Upper lobe of right lung (tissue), 1 donor: Measurements from ENCODE around the gene SCN1B. TPM values are rescaled to one million over a fixed set of nuclear protein-coding genes. Genes with fewer than 3 reads are reported as not detected.

Experiments used
- ATAC-seq: fragments of 200-7000 bp; cut with Tn5 transposase; one replicate; pipeline ENCODE4 v1.9.1; 2020; ENCODE audit warnings: mild to moderate bottlenecking, moderate library complexity
- DNase-seq: peaks from one replicate; pipeline ENCODE4 v3.0.0-alpha.2; 2020
- H3K27ac ChIP-seq: fragments of 200-600 bp; one replicate; pipeline ENCODE4 v1.8.0; 2022
- H3K27me3 ChIP-seq: fragments of 200-600 bp; one replicate; pipeline ENCODE4 v1.8.0; 2022; ENCODE audit warnings: mild to moderate bottlenecking
- H3K36me3 ChIP-seq: fragments of 200-600 bp; one replicate; pipeline ENCODE4 v1.8.0; 2022
- H3K4me1 ChIP-seq: fragments of 200-600 bp; one replicate; pipeline ENCODE4 v1.8.0; 2022
- H3K4me3 ChIP-seq: fragments of 200-600 bp; one replicate; pipeline ENCODE4 v1.8.0; 2022; ENCODE audit warnings: mild to moderate bottlenecking
- H3K9me3 ChIP-seq: fragments of 200-600 bp; one replicate; pipeline ENCODE4 v1.8.0; 2022
- intact Hi-C: fragments of 100-400 bp; cut with DNase I; formaldehyde crosslinking; loops from one replicate; pipeline ENCODE4 v1.11.0; 2022
- total RNA-seq: library from RNA; stranded (reverse); fragmentation: NEBNext Ultra II Directional; extraction: Animal tissue kit (Norgen Biotek cat#: 25700); gene quantifications from one replicate; pipeline ENCODE4 v1.2.1, GENCODE V29; 2021
- TF ChIP-seq, protein P1 (sequence below): fragments of 200-600 bp; IDR thresholded peaks from one replicate; pipeline ENCODE4 v1.8.0; 2022; ENCODE audit warnings: antibody characterized with exemption
- donor health status: DM: no; HTN: yes; CAD: no; lungs with severe emphysema.

SCN1B gene
- total RNA-seq, 1 donor from 2014 or later, result 8.7 TPM

- DNase-seq (peak; percentile 93), ATAC-seq (peak; percentile 93)
- Histone ChIP-seq H3K27ac (no peak overlapping the region), H3K9me3 (no peaks in the 10 kb centered on the region), H3K4me1 (peaks cover 4% of the 10 kb centered on the region), H3K4me3 (no peak overlapping the region), H3K36me3 (no peaks in the 10 kb centered on the region), H3K27me3 (peaks cover 4% of the 10 kb centered on the region)
- TF ChIP-seq, protein P1, sequence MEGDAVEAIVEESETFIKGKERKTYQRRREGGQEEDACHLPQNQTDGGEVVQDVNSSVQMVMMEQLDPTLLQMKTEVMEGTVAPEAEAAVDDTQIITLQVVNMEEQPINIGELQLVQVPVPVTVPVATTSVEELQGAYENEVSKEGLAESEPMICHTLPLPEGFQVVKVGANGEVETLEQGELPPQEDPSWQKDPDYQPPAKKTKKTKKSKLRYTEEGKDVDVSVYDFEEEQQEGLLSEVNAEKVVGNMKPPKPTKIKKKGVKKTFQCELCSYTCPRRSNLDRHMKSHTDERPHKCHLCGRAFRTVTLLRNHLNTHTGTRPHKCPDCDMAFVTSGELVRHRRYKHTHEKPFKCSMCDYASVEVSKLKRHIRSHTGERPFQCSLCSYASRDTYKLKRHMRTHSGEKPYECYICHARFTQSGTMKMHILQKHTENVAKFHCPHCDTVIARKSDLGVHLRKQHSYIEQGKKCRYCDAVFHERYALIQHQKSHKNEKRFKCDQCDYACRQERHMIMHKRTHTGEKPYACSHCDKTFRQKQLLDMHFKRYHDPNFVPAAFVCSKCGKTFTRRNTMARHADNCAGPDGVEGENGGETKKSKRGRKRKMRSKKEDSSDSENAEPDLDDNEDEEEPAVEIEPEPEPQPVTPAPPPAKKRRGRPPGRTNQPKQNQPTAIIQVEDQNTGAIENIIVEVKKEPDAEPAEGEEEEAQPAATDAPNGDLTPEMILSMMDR, result peak; percentile 91
- intact Hi-C loops, result no loop called here
These were observed 36.7 kb downstream of the SCN1B start for GRCh38 chr19:35066691-35067563.

- H3K36me3 ChIP-seq, result no peaks in the 10 kb centered on the region
- no peak overlapping the region for H3K27ac ChIP-seq
- no peak for ATAC-seq
- TF ChIP-seq, protein P1, result no peak
- no peaks in the 10 kb centered on the region for H3K9me3 ChIP-seq
- H3K27me3 ChIP-seq, result peaks cover 4% of the 10 kb centered on the region
- DNase-seq, result no peak
- no peak overlapping the region for H3K4me3 ChIP-seq
- intact Hi-C loops, result no loop called here
- H3K4me1 ChIP-seq, result peaks cover 4% of the 10 kb centered on the region
These were observed 38.8 kb downstream of the SCN1B start for GRCh38 chr19:35068941-35069634.

GRCh38 chr19:35069696-35070095, 39.4 kb downstream of the SCN1B start:
- peaks cover 4% of the 10 kb centered on the region for H3K27me3 ChIP-seq
- H3K4me3 ChIP-seq, result no peak overlapping the region
- TF ChIP-seq, protein P1, result no peak
- intact Hi-C loops, result no loop called here
- ATAC-seq (no peak), DNase-seq (no peak)
- peaks cover 4% of the 10 kb centered on the region for H3K4me1 ChIP-seq
- no peak overlapping the region for H3K27ac ChIP-seq
- no peaks in the 10 kb centered on the region for H3K36me3 ChIP-seq
- no peaks in the 10 kb centered on the region for H3K9me3 ChIP-seq

DNA sequence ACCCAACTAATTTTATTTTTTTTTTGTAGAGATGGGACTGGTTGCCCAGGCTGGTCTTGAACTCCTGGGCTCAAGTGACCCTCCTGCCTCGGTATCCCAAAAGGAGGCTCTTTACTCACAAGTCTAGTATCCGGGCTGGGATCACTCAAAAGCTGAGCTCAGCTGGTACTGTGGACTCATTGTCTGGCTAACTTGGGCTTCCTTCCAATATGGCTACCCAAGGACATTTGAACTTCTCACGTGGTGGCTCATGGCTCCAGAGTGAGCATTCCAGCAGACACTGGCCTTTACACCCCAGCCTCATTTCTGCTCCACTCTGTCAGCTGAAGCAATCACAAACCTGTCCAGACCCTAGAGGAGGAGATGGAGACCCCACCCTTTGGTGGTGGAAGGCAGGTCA, 40.2 kb downstream of the SCN1B start:
- TF ChIP-seq, protein P1, result no peak
- no peak for DNase-seq

GRCh38 chr19:35073516-35073915, 43.2 kb downstream of the SCN1B start:
- intact Hi-C loops, result no loop called here

More for the DNA sequence above, 40.2 kb downstream of the SCN1B start:
- Histone ChIP-seq H3K27ac (no peak overlapping the region), H3K4me1 (peaks cover 4% of the 10 kb centered on the region), H3K4me3 (no peak overlapping the region), H3K27me3 (peaks cover 4% of the 10 kb centered on the region), H3K36me3 (no peaks in the 10 kb centered on the region), H3K9me3 (no peaks in the 10 kb centered on the region)
- ATAC-seq, result no peak
- intact Hi-C loops, result no loop called here

More at GRCh38 chr19:35073516-35073915, 43.2 kb downstream of the SCN1B start:
- TF ChIP-seq, protein P1, result no peak
- no peaks in the 10 kb centered on the region for H3K4me1 ChIP-seq
- H3K27ac ChIP-seq, result no peak overlapping the region
- H3K36me3 ChIP-seq, result no peaks in the 10 kb centered on the region
- DNase-seq (no peak), ATAC-seq (no peak)
- H3K9me3 ChIP-seq, result no peaks in the 10 kb centered on the region
- H3K4me3 ChIP-seq, result no peak overlapping the region
- H3K27me3 ChIP-seq, result peaks cover 4% of the 10 kb centered on the region
